HG02970 (cell line): Measurements from ENCODE around the gene XYLT1.

Experiments
- ATAC-seq: cut with Tn5 transposase; IDR thresholded peaks from one replicate; pipeline ENCODE4 v1.9.1; 2021; ENCODE audit warnings: mild to moderate bottlenecking, moderate library complexity, moderate number of reproducible peaks; ENCODE audit not compliant: unreplicated experiment, low FRiP score

XYLT1 gene

DNA sequence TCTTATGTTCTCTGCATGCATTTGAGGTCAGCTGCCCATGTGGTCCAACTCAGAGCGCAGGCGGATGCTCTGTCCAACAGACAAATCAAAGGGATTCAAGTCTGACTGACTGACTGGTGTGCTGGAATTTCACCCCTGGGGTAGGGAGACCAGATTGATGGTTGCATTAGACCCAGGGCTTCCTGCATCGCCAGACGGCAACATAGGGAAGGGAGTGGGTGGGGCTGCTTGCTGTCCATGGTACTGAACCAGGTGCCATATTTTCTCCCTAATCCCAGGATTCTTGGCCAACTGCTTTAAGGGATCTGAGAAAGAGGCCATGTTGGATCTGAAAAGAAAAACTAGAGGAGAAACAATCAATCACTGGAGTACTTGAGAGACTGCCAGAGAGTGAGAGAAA, 332.0 kb downstream of the XYLT1 start:
- ATAC-seq, result no peak

GRCh38 chr16:17135439-17135838, 335.3 kb downstream of the XYLT1 start:
- no peak for ATAC-seq

GRCh38 chr16:17134586-17134985, 336.2 kb downstream of the XYLT1 start:
- no peak for ATAC-seq

DNA sequence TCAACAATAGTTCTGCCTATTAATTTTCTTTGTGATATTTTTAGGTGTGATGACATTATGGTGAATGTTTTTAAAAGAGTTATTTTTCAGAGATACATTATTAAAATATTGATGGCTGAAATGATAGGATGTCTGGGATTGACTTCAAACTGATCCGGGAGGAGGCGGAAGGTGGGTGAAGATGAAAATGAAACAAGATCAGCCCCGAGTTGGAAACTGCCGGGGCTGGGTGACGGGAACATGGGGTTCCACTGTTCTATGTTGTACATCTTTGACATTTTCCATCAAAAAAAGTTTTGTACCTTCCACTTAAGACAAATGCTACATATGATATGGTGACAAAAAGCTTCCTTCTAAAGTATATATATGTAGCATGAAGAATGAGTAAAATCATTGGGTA, 336.9 kb downstream of the XYLT1 start:
- ATAC-seq, result no peak

GRCh38 chr16:17131351-17131750, 339.4 kb downstream of the XYLT1 start:
- no peak for ATAC-seq

GRCh38 chr16:17130733-17131132, 340.0 kb downstream of the XYLT1 start:
- ATAC-seq, result no peak

DNA sequence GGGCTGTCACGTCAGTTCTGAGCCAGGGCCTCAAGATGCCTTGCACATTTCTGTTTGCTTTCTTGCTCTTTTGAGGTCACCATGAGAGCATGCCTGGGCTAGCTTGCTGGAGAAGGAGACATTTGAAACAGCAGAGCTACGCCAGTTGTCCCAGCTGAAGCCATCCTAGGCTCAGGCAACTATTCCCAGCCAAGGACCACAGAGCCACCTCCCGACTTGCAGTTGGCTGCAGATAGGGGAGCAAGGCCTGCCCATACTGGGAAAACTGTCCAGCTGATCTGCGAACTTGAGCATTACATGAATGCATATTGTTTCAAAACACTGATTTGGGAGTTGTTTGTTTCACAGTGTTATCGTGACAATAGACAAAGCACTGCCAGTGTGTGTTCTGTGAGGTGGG, 340.8 kb downstream of the XYLT1 start:
- no peak for ATAC-seq

DNA sequence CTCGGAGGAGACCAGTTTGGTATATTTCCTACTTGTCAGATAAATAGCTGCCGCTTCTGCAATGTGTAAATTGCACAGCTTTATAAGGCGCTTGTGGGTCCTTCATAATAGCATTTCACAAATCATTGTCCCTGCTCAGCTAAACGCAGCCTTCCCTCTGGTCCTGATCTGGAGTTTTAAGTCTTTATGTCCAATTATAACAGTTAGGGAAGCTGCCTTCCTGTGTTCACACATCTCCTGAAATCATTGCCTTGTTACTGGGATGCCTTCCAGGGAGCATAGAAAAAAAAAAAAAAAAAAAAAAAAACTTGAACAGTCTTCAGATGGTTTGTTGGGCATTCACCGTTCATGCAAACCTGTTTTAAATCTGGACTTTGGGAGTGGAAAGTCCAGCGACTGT, 342.0 kb downstream of the XYLT1 start:
- no peak for ATAC-seq

DNA sequence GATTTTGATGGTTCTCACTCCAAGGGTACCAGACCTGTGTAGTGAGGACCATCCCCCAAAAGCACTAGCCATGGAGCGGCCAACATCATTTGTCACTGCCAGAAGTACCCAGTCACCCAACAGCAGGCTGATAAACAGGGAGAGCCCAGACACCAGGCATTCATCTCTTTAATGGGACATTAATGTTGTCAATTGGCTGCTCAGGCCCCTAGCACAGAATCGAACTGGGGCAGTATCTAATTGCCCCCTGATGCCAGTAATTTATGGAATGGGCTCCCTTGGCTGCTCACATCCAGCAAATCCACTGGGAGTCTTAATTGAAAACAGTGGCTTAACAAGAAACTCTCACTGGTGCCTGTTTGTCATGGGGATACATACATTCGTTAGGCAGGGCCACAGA, 344.6 kb downstream of the XYLT1 start:
- ATAC-seq, result no peak

DNA sequence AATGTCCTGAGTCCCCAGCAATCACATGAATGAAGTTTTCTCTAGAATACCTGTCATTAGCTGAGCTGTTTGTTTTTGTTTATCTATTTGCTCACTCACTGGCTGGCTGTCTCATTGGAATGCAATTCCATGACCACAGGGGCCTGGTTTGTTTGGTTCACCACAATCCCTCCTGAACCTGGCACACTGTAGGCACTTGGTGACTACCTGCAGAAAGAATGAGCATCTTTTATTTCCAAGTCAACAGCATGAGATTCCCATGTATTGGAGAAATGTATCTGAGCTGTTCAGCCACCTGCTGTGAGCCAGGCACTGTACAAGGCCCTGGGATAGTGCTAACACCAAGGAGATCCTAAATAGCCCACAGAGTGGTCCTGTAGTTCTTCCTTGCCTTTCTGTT, 345.1 kb downstream of the XYLT1 start:
- ATAC-seq, result no peak

GRCh38 chr16:17117906-17118577, 352.7 kb downstream of the XYLT1 start:
- no peak for ATAC-seq

- no peak for ATAC-seq
Observed at GRCh38 chr16:17116595-17117322, 354.0 kb downstream of the XYLT1 start.

DNA sequence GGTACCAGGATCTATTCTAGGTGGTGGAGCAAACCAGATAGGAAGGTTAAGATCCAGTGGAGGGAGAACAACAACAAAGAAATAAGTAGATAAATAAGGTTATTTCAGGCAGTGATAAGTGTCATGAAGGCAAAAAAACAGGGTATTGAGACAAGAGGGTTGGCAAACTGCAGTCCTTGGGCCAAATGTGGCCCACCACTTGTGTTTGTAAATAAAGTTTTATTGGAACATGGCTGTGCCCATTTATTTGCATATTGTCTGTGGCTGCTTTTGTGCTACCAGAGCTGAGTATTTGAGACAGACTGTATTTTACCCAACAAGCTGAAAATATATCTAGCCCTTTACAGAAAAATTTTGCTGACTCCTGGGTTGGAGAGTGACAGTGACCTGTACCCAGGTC, 361.3 kb downstream of the XYLT1 start:
- no peak for ATAC-seq

DNA sequence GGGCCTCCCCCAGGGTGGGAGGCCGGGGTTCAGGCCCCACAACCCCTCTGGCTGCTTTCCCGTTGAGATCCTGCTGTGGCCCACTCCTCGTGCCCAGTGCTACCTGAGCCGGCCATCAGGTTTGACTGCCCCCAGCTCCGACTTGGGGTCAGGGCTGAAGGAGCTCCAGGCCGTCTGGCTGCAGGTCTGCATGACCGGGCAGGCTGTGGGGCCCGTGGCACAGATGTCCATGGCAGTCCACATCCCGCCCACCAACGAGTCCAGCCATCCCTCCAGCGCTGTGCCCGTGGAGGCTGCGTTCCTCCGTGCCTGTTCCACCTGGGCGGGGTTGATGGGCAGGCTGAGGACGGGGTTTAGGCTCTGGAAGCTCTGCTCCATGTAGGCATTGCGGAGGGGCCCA, 362.2 kb downstream of the XYLT1 start:
- no peak for ATAC-seq

GRCh38 chr16:17107450-17107849, 363.3 kb downstream of the XYLT1 start:
- ATAC-seq, result no peak

DNA sequence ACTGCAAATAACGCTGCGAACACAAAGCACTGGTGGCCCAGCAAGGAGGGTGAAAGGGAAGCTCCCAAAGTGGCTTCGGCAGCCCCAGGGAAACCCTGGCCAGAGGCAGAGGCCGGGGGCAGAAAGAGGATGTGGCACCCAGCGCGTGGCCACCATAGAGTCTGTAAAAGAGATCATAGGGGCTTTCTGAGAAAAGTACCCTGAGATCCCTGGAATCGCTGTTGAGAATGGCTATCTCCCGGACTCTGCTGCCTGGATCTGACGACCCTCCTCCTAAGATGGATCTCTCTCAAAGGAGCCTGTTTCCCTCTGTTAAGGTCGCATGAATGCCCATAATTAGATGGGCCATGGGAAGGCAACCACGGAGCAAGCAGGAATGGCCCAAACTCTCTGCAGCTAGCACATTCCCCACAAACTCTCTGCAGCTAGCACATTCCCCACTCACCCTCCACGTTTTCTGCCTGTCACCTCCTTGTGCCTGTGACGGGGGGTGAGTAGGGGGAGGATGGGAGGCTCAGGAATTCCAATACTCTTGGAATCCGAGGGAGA, 364.4 kb downstream of the XYLT1 start:
- no peak for ATAC-seq

DNA sequence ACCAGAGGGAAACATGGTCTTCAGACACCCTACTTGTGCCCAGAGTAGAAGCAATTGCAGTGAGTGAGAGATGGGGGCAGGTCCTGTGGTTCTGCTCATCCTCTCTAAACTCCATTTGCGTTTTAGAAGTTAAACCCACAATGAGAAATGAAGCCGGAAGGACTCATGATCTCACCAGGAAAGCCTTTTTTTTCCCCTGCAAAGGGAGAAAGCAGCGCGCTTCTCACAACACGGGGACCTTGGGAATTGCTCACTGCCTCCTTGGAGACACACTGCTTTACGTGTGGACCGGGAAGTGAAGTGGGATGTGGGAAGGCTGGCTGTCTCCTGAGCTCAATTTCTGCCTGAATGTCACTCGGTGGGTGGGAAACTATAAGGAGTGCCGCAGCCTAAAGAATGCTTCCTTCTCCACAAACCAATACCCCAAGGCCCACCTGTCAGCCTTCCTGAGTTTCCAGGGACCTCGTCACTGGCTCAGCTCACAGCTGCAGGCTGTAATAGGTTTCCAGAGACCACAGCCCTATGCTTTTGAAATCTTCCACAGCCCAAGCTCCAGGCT, 365.4 kb downstream of the XYLT1 start:
- ATAC-seq, result no peak

DNA sequence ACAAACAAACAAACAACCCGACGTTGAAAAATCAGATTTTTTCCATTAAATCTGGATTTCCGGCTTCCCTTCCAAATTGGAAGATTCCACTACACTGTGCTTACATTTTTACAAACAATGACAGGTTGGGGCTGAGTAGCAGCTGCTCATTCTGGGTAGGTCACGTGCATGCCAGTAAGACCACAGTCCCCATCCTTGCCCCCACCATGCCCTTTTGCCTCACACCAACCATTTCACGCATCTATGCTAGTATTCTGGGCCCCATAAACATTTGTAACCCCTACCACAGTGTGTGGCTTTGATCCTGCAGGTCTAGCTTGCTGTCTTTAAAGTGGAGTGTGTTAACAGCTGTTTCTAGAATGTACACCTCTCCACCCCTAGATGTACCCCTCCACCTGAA, 366.1 kb downstream of the XYLT1 start:
- ATAC-seq, result no peak

GRCh38 chr16:17103216-17103615, 367.5 kb downstream of the XYLT1 start:
- no peak for ATAC-seq

DNA sequence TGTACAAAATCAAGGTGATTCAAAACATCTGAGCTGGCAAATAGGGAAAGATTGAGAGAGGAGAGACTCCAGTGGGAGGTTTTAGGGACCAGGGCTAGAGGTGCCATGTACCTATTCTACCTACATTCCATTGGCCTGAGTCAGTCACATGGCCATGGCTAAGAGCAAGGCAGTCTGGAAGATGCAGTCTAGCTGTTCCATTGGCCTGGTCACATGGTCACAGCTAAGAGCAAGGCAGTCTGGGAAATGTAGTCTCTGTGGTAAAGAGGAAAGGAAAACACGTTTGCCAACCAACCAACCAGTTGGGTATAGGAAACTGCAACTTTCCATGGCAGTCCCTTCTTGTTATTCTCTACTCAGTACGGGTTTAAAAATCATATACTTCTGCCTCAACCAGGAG, 369.1 kb downstream of the XYLT1 start:
- ATAC-seq, result no peak

DNA sequence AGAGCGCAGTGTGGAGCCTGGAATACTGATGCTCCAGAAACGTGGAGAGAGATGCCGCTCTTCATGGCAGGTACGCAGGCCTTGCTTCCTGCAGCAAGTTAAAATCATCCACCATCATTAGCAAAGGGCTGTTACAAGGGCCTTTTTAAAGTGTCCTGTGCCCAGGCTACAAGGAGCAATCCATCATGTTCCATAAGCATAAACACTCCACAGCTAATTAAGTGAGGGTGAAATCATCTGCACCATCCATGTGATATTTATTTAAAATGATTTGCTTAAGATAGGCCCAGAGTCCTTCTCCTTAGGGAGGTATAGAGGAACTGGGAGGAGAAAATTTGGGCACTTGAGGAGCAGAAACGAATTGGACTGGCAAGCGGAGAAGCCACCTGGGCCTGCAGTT, 372.1 kb downstream of the XYLT1 start:
- ATAC-seq, result no peak

- no peak for ATAC-seq
Observed at GRCh38 chr16:17084130-17084529, 386.6 kb downstream of the XYLT1 start.
